T1000 (cell line): ENCODE results near the gene MAPKAPK2.
A peak's percentile ranks its signal among the peaks of the same experiment; 100 is the strongest.

ENCODE experiments used
- DNase-seq: peaks from one replicate; lab custom pipeline; 2025; ENCODE audit warnings: mixed read lengths; lab: John Stamatoyannopoulos, UW

The MAPKAPK2 gene

GRCh38 chr1:206704226-206704625 lies 19.5 kb downstream of the MAPKAPK2 start:
- no peak for DNase-seq

DNA sequence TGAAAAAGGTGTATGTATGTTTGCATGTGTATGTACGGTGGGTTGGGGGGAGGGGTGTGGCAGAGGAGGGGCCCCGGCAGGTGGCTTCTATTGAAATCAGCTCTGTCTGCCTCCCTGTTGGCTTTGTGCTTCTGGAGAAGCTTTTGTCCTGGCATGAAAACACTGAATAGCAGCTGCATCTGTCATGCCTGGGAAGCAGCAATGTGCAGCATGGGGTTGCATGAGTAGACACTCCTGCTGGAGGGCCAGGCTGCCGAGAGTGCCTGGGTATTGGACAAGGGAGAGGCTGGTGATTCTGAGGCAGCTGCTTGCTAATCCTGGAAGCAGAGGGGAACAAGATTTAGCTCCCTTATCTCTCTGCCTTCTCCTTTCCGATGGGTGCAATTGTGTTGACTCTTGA lies 20.5 kb downstream of the MAPKAPK2 start:
- peak; percentile 14 for DNase-seq

- DNase-seq = no peak
Observed at GRCh38 chr1:206705726-206706297, 21.1 kb downstream of the MAPKAPK2 start.

DNA sequence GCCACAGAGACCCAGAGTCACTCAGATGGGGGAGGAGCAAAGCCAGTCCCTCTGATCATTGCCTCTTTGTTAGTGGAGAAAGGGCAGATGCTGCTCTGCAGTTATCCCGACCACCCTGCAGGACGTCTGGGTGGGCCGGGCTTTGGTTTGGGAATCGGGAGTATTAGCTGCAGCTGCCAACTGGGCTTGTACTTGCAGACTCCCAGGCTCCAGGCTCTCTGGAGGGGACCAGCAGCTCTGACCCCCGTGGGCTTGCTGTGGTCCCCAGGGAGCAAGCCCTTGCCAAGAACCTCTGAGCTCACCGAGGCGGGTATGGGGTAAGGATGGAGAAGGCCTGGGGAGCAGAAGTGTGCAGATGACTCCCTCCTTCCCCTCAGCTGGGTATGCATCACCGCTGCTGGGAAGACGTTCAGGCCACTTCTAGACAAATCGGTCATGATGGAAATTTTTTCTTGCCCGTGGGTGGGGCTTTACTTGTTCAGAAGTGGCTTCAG lies 21.6 kb downstream of the MAPKAPK2 start:
- peak; percentile 70 for DNase-seq

DNA sequence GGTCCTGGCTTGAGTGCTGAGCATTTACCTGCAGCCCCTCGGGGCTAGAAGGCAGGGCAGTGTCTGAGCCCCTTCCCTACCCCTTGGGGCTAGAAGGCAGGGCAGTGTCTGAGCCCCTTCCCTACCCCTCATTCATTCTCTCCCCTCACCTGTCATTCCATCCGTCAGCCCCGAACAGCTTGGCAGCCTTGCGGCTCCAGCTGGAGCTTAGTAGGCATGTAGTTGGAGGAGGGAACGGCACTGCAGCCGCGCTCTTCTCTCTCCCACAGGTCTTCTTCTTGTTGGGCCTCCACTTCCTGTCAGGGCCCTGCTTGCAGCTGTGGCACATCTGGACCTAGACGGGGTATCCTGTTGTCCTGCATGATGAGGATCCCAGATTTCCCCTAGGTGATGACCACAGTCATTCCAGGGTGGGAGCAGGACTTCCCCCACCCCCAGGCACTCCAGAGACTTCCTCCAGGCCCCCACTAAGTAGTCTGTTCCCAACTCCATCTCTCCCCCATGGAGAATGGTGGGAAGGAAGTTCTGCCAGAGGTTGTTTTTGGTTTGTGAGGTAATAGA lies 22.2 kb downstream of the MAPKAPK2 start:
- DNase-seq = no peak

DNA sequence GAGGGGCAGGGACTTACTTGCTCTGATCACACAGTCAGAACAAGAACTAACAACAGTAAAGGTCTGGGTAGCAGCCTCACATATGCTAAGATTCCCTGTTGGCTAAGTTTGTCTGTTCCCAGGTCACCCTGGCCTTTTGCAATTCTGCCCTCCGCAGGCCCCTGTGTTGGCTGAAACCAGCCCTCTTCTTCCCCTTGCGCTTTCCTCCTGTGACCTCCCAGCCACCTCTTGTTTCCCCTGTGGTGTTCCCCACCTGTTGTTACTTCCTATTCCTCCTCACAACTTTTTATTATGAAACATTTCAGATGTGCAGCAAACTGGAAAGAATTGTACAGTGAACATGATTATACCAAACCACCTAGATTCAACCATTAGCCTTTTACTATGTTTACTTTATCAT lies 23.4 kb downstream of the MAPKAPK2 start:
- no peak for DNase-seq

DNA sequence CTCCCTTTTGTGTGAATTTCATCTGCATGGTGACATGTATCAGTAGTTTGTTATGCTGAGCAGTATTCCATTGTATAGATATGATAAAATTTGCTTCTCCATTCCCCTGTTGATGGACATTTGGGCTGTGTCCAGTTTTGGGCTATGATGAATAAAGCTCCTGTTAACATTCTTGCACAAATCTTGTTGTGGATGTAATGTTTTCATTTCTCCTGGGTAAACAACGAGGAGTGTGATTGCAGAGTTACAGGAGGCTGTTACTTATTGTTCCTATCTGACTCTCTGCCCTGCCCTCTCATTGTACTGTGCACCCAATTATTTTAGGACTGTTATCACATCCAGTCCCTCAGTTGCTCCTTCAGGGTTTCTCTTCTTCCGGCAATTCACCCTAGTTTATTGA lies 24.2 kb downstream of the MAPKAPK2 start:
- no peak for DNase-seq

DNA sequence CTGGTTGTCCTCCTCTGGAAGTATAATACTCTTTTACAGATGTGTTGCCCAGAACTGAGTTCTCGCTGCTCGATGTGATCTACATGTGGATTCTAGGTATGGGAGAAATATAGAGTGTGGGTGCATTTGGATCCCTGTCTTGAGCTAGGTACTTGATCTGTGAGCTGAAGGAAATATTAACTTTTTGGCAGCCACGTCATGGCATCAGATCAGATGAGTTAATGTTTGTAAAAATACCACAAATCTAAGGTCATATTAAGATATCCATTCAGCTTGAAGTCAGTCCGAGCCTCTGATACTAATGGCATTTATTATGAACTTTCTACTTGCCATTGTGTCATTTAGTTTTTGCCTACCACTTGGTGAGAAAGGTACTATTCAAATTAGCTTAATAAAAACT lies 24.6 kb downstream of the MAPKAPK2 start:
- DNase-seq = no peak

- DNase-seq = no peak
Observed at GRCh38 chr1:206709772-206710459, 25.2 kb downstream of the MAPKAPK2 start.

DNA sequence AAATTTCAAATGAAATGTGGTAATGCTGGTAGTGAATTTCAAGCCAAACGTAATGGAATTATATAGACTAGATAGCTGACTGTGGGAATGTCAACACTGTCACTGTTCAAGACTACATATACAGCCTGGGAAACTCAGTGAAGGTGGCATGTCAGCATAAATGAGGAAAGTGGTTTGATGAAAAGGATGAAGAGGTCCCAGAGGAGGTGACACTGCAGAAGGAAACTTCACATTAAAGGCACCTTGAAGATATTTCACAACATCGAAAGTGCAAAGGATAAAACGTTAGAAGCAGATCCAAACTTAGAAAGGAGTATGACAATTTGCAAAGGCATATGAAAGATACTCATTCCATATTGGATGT lies 25.7 kb downstream of the MAPKAPK2 start:
- DNase-seq = no peak

GRCh38 chr1:206713070-206713469 lies 28.4 kb downstream of the MAPKAPK2 start:
- DNase-seq = no peak

- DNase-seq = no peak
Observed at GRCh38 chr1:206713910-206714312, 29.2 kb downstream of the MAPKAPK2 start.

DNA sequence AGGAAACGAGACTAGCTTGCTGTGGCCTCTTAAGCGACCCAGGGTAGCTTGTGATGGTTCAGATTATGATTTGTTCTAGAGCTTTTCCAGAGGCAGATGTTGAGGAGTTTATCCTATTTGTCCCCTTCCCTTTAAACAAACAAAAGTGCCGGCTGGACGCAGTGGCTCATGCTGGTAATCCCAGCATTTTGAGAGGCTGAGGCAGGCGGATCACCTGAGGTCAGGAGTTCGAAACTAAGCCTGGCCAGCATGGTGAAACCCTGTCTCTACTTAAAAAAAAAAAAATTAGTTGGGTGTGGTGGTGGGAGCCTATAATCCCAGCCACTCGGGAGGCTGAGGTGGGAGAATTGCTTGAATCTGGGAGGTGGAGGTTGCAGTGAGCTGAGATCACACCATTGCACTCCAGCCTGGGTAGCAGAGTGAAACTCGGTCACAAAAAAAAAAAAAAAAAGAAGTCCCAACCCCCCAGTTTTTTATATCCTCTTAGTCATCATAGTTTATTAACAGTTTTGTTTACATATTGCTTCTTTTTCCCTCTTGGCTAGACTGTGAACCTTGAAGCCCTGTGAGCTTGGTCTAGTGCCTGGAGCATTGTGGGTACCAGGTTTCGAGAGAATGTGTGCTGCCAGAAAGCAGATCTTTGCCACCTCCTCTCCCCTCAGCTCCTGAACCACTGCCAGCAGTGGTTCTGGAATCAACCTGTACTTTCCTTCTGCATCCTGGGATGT lies 29.8 kb downstream of the MAPKAPK2 start:
- peak; percentile 51 for DNase-seq

GRCh38 chr1:206715120-206715519 lies 30.4 kb downstream of the MAPKAPK2 start:
- no peak for DNase-seq

DNA sequence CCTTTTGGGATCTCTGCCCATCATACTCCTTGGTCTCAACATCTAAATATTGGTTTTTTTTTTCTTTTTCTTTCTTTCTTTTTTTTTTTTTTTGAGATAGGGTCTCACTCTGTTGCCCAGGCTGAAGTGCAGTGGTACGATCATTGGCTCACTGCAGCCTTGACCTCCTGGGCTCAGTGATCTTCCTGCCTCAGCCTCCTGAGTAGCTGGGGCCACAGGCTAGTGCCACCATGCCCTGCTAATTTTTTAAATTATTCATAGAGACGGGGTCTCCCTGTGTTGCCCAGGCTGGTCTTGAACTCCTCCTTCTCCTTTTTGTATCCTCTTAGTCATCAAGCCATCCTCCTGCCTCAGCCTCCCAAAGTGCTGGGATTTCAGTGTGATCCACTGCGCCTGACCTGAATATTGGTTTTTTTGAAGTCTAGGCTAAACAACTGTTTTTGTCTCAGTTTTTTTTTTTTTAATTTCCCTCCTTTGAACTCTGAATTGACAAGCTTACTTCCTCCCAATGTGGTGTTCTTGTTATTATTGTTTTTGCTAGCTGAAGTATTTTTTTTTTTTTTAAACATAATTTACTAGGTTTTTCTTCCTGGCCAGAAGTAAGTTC lies 30.9 kb downstream of the MAPKAPK2 start:
- DNase-seq = no peak

- no peak for DNase-seq
Observed at GRCh38 chr1:206716159-206716869, 31.6 kb downstream of the MAPKAPK2 start.

DNA sequence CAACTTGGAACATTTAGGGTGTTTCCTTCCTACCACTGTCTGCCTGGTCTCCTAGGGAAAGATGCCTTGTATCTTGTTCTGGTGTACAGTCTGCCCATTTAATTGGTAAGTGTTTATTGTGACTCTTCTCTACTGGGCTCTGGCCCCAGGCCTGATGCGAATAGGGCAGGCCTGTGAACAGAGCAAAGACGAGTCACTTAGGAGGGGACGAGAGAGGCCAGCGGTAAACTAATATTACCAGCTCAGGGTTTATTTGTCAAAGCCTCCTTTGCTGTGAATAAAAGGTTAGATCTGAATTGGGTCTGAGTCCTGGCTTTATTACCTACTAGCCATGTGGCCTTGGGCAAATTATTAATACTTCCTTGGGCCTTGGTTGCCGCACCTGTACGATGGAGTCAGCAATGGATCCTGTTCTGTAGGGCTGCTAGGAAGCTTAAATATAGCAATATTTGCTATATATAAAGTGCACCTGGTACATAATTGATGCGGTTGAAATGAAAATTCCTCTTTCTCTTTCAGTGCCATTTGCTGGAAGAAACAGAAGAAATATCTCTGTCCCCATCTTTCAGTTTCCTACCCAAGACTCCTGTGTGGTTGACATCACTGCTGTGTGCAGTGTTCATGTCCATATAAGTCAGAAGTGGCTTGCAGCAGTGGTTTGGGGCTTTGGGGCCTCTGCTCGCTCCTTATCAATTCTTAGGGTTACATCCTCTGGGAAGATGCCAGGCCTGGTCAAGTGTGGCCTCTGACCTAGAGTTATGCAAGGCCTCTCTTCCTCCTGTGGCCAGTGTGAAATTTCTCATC lies 32.4 kb downstream of the MAPKAPK2 start:
- no peak for DNase-seq

- no peak for DNase-seq
Observed at GRCh38 chr1:206717674-206717989, 32.9 kb downstream of the MAPKAPK2 start.

DNA sequence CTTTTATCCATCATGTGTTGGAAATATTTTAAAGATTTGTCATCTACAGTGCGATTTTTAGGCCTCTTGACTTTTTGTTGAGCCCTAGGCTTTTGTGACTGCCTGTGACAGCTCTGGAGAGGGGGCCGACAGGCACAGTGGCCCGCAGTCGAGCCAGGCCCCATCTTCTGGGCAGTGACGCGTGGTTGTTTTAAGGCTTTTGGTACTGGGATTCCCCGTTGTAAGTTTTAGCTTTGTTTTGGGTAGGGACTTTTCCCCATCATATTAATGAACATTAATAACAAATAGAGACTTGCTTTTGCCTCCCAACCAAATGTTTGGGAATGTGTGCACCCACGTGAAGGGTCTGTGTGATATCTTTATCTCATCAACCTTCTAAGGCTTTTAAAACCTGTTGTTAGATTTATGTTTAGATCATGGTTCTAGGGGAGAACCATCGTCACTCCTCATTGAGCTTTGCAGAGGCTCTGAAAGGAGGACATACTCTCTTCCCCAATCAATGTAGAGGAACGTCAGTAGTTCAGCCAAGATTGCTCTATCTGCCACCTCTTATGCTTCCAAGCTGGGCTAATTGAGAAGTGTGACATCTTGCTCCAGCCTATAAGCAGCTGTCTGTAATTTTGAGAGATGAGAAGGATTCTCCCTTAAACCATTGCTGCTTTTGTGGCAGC lies 34.6 kb downstream of the MAPKAPK2 start:
- DNase-seq = no peak

DNA sequence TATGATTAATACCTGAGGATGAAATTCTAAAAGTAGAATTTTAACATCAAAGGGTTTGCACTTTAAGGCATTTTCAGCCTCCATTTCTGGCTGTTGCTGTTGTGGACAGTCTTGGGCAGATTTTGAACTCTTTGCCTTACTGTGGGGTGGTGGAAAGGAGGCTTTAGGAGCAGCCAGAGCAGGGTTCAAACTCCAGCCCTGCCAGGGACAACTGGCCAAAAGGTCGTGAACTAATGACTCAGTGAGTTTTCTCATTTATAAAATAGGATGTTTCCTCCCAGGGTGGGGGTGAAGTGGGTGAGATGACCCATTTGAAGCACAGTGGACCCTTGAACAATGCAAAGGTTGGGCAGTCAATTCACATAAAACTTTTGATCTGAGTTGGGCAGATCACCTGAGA lies 36.7 kb downstream of the MAPKAPK2 start:
- DNase-seq = no peak
